A204.1 (cell line): ENCODE results near the gene HOXA5.

ENCODE experiments used
- FAIRE-seq: peaks from 2 replicates; lab custom pipeline; 2012; peaks lifted over from hg19 to GRCh38; lab: Jason Lieb, UNC

The HOXA5 gene

GRCh38 chr7:27143023-27143949 is at the start of gene HOXA5:
HOXA5 (minus strand) TSS chr7:27143681; CDS start chr7:27143607, 74 bp downstream.
- FAIRE-seq = no peak

GRCh38 chr7:27192546-27193334 is 49.3 kb upstream of the HOXA5 start:
- FAIRE-seq = no peak

- no peak for FAIRE-seq
Measured at GRCh38 chr7:27191833-27192545, 48.5 kb upstream of the HOXA5 start.

DNA sequence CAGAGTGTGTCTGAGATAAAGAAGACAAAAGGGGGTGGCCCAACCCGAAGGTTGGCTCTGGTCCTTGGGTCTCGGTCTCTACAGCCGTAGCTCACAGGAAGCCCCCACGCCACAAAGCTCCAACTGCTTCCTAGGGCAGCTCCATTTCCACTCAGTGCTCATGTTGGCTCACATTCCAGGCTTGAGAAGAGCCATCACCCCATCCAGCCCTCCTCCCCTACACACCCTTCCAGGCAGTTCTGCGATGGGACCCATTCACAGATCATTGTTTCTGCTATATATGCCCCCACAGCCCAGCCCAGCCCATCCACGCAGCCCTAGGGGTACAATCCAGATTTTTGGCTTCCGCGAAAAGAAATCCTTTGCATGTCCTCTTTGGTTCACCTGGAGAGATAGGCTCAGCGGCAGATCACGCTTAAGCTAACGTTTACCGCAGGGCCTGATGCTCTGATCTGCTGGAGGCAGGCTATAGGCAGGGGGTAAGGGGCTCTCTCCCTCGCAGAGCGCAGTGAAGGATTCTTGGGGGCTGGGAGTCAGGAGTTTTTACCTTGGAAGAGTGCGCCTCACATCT is 47.8 kb upstream of the HOXA5 start:
- FAIRE-seq = no peak

GRCh38 chr7:27189997-27190748 is 46.7 kb upstream of the HOXA5 start:
- no peak for FAIRE-seq

DNA sequence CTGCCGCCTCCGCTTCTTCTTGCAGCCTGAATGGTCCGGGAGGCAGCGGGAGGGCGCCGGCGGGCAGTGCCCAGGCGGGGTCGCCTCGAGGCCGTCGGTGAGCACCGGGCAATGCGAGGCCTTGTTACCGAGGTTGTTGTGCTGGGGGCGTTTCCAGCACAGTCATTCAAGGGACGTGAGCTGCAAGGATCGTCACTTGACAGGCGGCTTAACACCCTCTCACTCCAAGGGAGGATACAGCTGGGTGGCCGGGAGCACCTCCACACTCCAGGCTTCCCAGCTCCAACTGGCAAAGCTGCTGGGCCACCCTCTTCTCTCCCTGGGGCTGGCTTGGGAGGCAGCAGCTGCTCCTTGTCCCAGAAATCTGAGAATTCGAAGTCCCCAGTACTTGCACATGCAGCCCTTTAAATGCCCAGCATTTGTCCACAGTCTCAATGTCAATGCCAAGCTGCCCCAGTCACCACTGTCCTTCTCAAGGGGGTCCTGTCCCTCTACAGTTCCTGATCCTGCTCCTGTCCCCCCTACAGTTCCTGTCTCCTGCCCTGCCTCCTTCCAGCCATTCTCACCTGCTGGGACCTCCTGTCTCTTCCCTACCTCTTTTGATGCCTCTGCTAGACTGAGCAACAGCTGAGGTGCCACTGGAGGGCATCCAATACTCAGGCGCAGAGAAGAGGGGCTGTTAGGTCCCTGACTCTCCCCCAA is 46.0 kb upstream of the HOXA5 start:
- FAIRE-seq = no peak

DNA sequence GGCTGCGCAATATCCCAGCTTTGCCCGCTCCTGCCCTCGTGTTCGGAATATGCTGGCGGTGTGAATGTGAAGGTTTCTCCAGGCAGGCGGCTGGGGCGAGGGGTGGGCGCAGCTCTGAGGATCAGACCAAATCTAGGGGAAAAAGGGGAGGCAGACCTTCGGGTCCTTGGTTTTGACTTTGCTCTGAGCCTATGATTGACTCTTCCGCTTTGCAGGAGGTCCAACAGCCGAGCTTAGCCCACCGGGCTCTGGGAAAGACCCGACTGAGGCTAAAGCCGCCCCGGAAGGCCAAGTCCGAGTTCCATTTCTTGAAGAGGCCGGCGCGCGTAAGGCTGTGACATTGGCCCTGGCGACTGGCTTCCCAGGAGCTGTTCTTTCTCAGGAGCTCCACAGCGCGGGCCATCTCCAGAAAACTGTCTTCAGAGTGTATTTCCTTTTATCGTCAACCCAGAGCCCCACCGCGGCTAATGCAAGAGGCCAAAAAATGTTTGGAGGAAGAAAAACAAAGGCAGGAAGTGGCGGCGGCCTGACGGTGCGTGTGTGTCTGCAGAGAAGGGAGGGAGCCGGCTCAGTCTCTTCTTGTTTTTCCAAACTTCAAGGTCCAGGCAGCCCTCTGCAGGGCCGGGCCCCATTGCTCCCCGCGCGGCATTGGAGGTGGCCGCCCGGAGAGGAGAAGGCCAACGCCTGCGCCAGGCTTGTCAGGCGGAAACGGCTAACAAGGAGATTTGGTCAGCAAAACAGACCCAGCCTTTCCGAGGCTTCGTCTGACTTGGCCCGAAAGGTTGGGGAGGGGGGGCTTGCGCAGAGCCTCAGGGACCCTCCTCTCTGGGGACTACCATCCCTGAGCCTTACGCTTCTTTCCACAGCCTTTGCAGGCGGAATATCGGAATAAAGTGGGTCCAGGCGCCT is 45.2 kb upstream of the HOXA5 start:
- no peak for FAIRE-seq

DNA sequence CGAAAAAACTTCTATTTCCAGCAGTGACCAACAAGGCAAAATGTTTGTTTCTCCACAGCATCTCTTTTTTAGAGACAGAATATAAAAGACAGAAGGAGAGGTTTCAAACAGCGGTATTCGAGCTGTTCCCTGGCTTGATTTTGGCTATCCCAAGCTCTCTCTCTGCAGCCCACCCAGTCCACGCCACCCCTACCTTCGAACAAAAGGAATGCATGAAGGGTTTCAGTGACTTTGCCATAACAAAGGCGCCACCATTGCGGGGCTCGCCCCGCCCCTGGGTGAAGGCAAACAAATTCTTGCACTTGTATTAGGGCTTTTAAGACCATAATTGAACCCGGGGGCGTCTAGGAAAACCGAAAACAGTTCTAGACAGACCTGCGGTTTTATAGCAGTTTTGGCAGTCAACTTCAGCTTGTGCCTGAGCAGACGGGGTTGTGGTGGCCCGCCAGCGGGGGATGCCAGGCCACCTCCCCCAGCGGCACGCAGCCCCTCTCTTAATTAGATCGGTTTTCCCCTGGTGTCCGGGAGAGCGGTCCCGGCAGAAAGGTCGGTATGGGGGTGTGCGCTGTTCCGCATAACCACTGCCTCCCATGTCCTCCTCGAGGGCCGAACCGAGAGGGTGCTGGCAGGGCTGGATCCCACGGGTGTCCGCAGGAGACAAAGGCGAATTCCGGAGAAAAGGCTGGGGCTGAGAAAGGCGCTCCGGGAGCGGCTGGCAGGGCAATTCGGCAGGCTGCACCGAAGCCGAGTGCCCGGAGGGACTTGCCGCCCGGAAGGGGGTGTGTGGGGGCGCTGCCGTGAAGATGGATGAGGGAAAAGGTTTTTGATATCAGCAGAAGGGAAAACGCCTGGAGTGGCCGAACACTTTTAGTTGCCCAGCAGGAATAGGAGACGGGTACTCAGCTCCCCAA is 44.2 kb upstream of the HOXA5 start:
- FAIRE-seq = no peak

GRCh38 chr7:27186668-27187474 is 43.4 kb upstream of the HOXA5 start:
- no peak for FAIRE-seq

DNA sequence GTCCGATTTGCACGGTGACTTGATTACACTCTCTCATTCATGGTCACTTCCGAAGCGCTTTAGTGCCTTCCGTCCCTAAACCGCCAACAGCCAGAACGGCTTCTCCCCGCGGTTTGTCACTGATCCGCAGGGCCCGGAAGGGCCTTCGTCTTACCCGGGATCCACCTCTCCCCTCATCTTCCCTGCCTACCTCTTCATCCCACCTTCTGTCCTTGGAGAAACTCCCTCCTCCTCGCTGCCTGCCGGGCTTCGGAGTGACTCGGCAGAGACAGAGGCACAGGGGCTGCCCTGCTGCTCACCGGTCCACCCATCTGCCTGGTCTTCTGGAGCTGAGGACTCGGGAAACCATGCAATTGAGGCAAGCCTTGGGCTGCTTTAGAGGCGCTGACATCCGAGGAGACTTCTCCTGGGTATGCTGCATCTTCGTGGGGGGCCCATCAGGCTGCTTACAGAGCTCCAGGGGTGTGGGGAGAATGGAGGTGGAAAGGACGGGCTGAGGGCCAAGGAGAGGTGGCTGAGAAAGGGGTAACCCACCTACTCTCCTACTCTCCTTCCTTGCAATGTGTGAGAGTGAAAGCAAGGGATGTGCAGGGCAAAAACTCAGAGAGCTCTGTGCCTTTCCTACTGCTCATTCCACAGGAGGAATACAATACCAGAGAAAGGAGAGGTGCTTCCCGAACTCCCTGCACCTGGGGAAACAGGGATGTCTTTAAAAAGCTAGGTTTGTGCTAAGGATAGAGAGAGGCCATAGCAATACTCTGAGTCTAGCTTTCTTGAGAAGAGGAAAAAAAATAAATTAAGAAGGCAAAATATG is 42.6 kb upstream of the HOXA5 start:
- FAIRE-seq = no peak

GRCh38 chr7:27185013-27185853 is 41.8 kb upstream of the HOXA5 start, which contains the start of gene HOXA11:
HOXA11 (minus strand) TSS chr7:27185232; CDS start chr7:27185144, 88 bp downstream.
- FAIRE-seq = no peak

- FAIRE-seq = no peak
Measured at GRCh38 chr7:27184337-27185012, 41.0 kb upstream of the HOXA5 start.

DNA sequence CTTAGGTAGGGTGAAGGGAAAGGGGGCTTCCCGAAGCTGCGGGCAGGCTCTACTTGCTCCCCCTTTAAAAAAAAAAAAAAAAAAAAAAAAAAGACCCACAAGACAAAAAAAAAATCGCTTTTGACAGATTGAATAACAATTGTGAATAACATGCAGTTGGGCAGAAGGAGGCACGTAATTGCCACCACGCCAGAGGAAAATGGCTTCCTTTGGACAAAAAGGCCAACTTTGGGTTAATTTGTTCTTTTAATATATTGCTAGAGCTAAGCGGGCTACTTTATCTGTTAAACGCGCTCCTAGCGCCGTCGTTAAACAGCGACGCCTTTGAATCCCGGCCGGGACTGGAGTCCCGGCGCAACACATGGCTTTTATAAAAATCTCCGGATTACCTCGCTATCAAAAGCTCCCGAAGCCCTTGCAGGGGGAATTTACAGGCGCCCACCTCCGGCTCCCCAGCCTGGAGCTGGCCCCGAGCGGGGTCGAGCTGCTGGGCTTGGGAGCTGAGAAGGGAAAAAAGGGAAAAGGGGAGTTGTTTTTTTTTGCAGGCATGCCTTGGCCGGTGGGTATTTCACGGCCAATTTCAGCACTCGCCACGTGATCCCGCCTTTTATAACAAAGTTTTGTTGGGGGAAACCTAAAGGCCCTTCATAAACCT is 40.3 kb upstream of the HOXA5 start:
- no peak for FAIRE-seq

DNA sequence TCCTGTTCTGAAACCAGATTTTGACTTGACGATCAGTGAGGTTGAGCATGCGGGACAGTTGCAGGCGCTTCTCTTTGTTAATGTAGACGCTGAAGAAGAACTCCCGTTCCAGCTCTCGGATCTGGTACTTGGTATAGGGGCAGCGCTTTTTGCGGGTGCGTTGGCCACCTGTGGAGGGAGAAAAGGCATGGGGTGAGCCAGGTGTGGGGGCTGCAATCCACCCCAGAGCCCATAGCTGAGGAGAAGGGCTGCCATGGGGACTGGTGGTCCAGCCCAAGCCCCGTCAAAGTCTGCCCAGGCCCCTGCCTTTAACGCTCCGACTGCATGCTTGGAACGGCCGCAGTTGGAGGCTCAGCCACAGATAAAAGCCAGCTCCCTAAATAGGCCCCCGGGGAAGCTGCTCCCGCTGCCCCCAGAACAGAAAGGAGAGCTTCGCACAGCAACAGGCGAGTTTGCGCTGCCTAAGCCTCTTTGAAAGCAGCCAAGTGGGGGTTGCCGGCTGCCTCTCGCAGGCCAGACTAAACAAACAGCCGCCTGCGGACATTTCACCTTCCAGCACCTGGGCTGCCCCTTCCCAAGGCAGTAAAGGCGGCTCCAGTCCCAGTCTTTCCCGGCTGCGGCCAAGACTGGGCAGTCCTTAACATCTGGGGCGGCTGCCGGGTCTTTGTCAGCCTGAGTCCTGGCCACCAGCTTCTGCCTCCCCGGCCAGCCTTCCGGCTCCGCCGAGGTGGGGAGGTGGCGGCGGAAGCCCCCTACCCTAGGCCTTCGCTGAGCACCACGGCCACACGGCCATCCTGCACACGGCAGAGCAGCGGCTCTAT is 39.6 kb upstream of the HOXA5 start:
- no peak for FAIRE-seq
